Hypothalamus (tissue), 51 donors: ENCODE data around the gene SVOP.
"Not testable (repeated sequence)": the region's sequence is repeated elsewhere in the genome, so short reads cannot be mapped to it uniquely, and the experiment has no call there.

Source experiments
- DNase-seq, 51 donors: peaks; one replicate each; lab custom pipeline; 2025; lab: John Stamatoyannopoulos, UW

The SVOP gene

GRCh38 chr12:108859141-108859922, 161.5 kb downstream of the SVOP start:
- not testable (repeated sequence) for DNase-seq

GRCh38 chr12:108858311-108859074, 162.4 kb downstream of the SVOP start:
- DNase-seq = no peak
